Sigmoid colon (tissue), 7 donors: ENCODE measurements around the gene TUBA3E. TPM values are rescaled to one million over a fixed set of nuclear protein-coding genes. Genes with fewer than 3 reads are reported as not detected.
"Not testable (repeated sequence)": the region's sequence is repeated elsewhere in the genome, so short reads cannot be mapped to it uniquely, and the experiment has no call there.

Source experiments
- DNase-seq: peaks from one replicate; pipeline ENCODE4 v3.0.0-alpha.2; 2019
- H3K27ac ChIP-seq, 4 donors: fragments of 200-600 bp; sonication (generic); one replicate each; pipeline ENCODE4 v1.5.1; 2016 to 2019; ENCODE audit warnings: mild to moderate bottlenecking in 1 of 4
- H3K27me3 ChIP-seq, 3 donors: fragments of 200-600 bp; sonication (generic); one replicate each; pipeline ENCODE4 v1.5.1; 2019; ENCODE audit warnings: mild to moderate bottlenecking in 1 of 3
- H3K36me3 ChIP-seq, 4 donors: fragments of 200-600 bp; sonication (generic); one replicate each; pipeline ENCODE4 v1.5.1; 2016 to 2019
- H3K4me1 ChIP-seq, 4 donors: fragments of 200-600 bp; sonication (generic); one replicate each; pipeline ENCODE4 v1.5.1; 2017 to 2019
- H3K4me3 ChIP-seq, 4 donors: fragments of 200-600 bp; sonication (generic); one replicate each; pipeline ENCODE4 v1.5.1; 2017 to 2019; ENCODE audit warnings: mild to moderate bottlenecking in 2 of 4, moderate library complexity in 1 of 4
- H3K9me3 ChIP-seq, 4 donors: fragments of 200-600 bp in 3 of 4; sonication (generic) in 3 of 4; one replicate each; pipeline versions ENCODE4 v1.5.1 to v1.6.1; 2013 to 2019
- CTCF ChIP-seq, 4 experiments: fragments of 450-650 bp in 3 of 4; fragments of 200-600 bp in 1 of 4; IDR thresholded peaks; one replicate each; pipeline ENCODE4 v1.5.1; 2016 to 2019; ENCODE audit warnings: antibody characterized with exemption in 4 of 4, mild to moderate bottlenecking in 3 of 4, moderate library complexity in 2 of 4
- EP300 ChIP-seq, 4 donors: sonication (generic); formaldehyde crosslinking; IDR thresholded peaks; one replicate each; pipeline ENCODE4 v1.6.1; 2017; ENCODE audit warnings: antibody characterized with exemption in 4 of 4
- POLR2A ChIP-seq, 2 donors: fragments of 450-650 bp; IDR thresholded peaks; one replicate each; pipeline ENCODE4 v1.6.1; 2016; ENCODE audit warnings: antibody characterized with exemption in 2 of 2, mild to moderate bottlenecking in 2 of 2, moderate library complexity in 2 of 2
- POLR2AphosphoS5 ChIP-seq, 4 donors: sonication (generic); formaldehyde crosslinking; IDR thresholded peaks; one replicate each; pipeline ENCODE4 v1.6.1; 2017; ENCODE audit warnings: antibody characterized with exemption in 4 of 4
- WGBS, 2 donors: extraction: QIAGEN DNeasy Blood & Tissue Kit; methylation state at CpG; one replicate each; pipeline ENCODE4 v1.1.7; 2013; 5-methylcytosine and 5-hydroxymethylcytosine counted together
- intact Hi-C: fragments of 100-400 bp; cut with DNase I; formaldehyde crosslinking; loops from one replicate; pipeline ENCODE4 v1.15.1; 2023
- polyA plus RNA-seq, 3 donors: library from polyadenylated mRNA; stranded (reverse); fragments of 200-250 nt; gene quantifications; one replicate each; pipeline ENCODE4 v1.2.3, GENCODE V29; 2013
- total RNA-seq, 4 donors: library from RNA; depleted of rRNA; stranded (reverse); fragments of >200 nt; gene quantifications; one replicate each; pipeline ENCODE4 v1.1.0, GENCODE V29; 2016
- donor health status: healthy with polysubstance abuse.
- donor health status: Bipolar disorder and iron deficiency.
- donor health status: healthy.

The TUBA3E gene
- total RNA-seq (not detected), polyA plus RNA-seq (under 1 TPM in 1 of 3 donors, not detected in 2; 0.09 TPM)

GRCh38 chr2:130198343-130198742, at the start of gene TUBA3E:
Gene TUBA3E (minus strand): TSS chr2:130198439. CDS start chr2:130198360, 79 bp downstream.
- H3K27ac ChIP-seq: no peak within 1 kb of the TSS
- TF ChIP-seq EP300 (IDR thresholded peaks at IDR 0.05) (no peak), POLR2AphosphoS5 (IDR thresholded peaks at IDR 0.05) (no peak), CTCF (IDR thresholded peaks at IDR 0.05) (no peak), POLR2A (IDR thresholded peaks at IDR 0.05) (no peak)
- no peak within 1 kb of the TSS for H3K4me3 ChIP-seq
- intact Hi-C loops: no loop called here
- no peak for DNase-seq
- H3K4me1 ChIP-seq: no peaks in the 10 kb centered on the region
- H3K27me3 ChIP-seq: no peaks in the 10 kb centered on the region
- H3K9me3 ChIP-seq: no peaks in the 10 kb centered on the region
- WGBS, 2 donors: 97 to 98% methylated on average over 26 of the region's 26 CpGs
- H3K36me3 ChIP-seq: no peaks in the 10 kb centered on the region

- H3K27me3 ChIP-seq: peaks cover 0 to 16% (median under 1%) of the 10 kb centered on the region in 3 donors
- H3K9me3 ChIP-seq: no peaks in the 10 kb centered on the region
- no peak overlapping the region for H3K4me3 ChIP-seq
- no peaks in the 10 kb centered on the region for H3K4me1 ChIP-seq
- H3K27ac ChIP-seq: no peak overlapping the region
- intact Hi-C loops: no loop called here
- no peaks in the 10 kb centered on the region for H3K36me3 ChIP-seq
- no peak for TF ChIP-seq EP300 (IDR thresholded peaks at IDR 0.05)
- TF ChIP-seq CTCF (IDR thresholded peaks at IDR 0.05): no peak
- TF ChIP-seq POLR2A (IDR thresholded peaks at IDR 0.05): no peak
- no peak for TF ChIP-seq POLR2AphosphoS5 (IDR thresholded peaks at IDR 0.05)
- 75 to 82% methylated on average over 7 of the region's 7 CpGs for WGBS, 2 donors
- no peak for DNase-seq
Measured at GRCh38 chr2:130246430-130246829, 48.2 kb upstream of the TUBA3E start.

GRCh38 chr2:130245976-130246375, 47.7 kb upstream of the TUBA3E start:
- H3K4me1 ChIP-seq: no peaks in the 10 kb centered on the region
- DNase-seq: no peak
- H3K27ac ChIP-seq: no peak overlapping the region
- WGBS, 2 donors: 66 to 74% methylated on average over 3 of the region's 3 CpGs
- TF ChIP-seq POLR2AphosphoS5 (IDR thresholded peaks at IDR 0.05) (no peak), CTCF (IDR thresholded peaks at IDR 0.05) (no peak), EP300 (IDR thresholded peaks at IDR 0.05) (no peak), POLR2A (IDR thresholded peaks at IDR 0.05) (no peak)
- H3K4me3 ChIP-seq: no peak overlapping the region
- intact Hi-C loops: no loop called here
- no peaks in the 10 kb centered on the region for H3K9me3 ChIP-seq
- no peaks in the 10 kb centered on the region for H3K36me3 ChIP-seq
- H3K27me3 ChIP-seq: peaks cover 0 to 11% (median 0%) of the 10 kb centered on the region in 3 donors

GRCh38 chr2:130243359-130243758, 45.1 kb upstream of the TUBA3E start:
- no peak overlapping the region for H3K27ac ChIP-seq
- intact Hi-C loops: no loop called here
- no peaks in the 10 kb centered on the region for H3K9me3 ChIP-seq
- no peak for DNase-seq
- H3K4me1 ChIP-seq: no peaks in the 10 kb centered on the region
- 85 to 87% methylated on average over 2 of the region's 2 CpGs for WGBS, 2 donors
- TF ChIP-seq EP300 (IDR thresholded peaks at IDR 0.05) (no peak), CTCF (IDR thresholded peaks at IDR 0.05) (no peak), POLR2A (IDR thresholded peaks at IDR 0.05) (no peak), POLR2AphosphoS5 (IDR thresholded peaks at IDR 0.05) (no peak)
- H3K36me3 ChIP-seq: no peaks in the 10 kb centered on the region
- peaks cover 0 to 1% (median 0%) of the 10 kb centered on the region in 3 donors for H3K27me3 ChIP-seq
- H3K4me3 ChIP-seq: no peak overlapping the region

- TF ChIP-seq POLR2AphosphoS5 (IDR thresholded peaks at IDR 0.05): no peak
- TF ChIP-seq CTCF (IDR thresholded peaks at IDR 0.05): no peak
- no peak for TF ChIP-seq EP300 (IDR thresholded peaks at IDR 0.05)
- no peak for TF ChIP-seq POLR2A (IDR thresholded peaks at IDR 0.05)
- Histone ChIP-seq H3K36me3 (no peaks in the 10 kb centered on the region), H3K27ac (no peak overlapping the region), H3K4me1 (no peaks in the 10 kb centered on the region), H3K27me3 (no peaks in the 10 kb centered on the region), H3K4me3 (no peak overlapping the region), H3K9me3 (no peaks in the 10 kb centered on the region)
- WGBS, 2 donors: 11 to 58% methylated on average over 8 of the region's 8 CpGs
- intact Hi-C loops: no loop called here
- DNase-seq: no peak
Measured at GRCh38 chr2:130241041-130241707, 42.9 kb upstream of the TUBA3E start.

GRCh38 chr2:130239581-130239980, 41.3 kb upstream of the TUBA3E start:
- H3K4me1 ChIP-seq, H3K4me3 ChIP-seq, DNase-seq, H3K27me3 ChIP-seq, intact Hi-C loops, H3K9me3 ChIP-seq, H3K27ac ChIP-seq, H3K36me3 ChIP-seq: not testable (repeated sequence)
- whole genome bisulfite sequencing, 2 donors: 76 to 78% methylated on average over 6 of the region's 6 CpGs

GRCh38 chr2:130233066-130233465, 34.8 kb upstream of the TUBA3E start:
- H3K4me1 ChIP-seq, intact Hi-C loops, H3K9me3 ChIP-seq, H3K27me3 ChIP-seq, H3K27ac ChIP-seq, H3K4me3 ChIP-seq, DNase-seq, H3K36me3 ChIP-seq: not testable (repeated sequence)
- WGBS, 2 donors: 83 to 91% methylated on average over 2 of the region's 2 CpGs
